Measurements from ENCODE around the gene HACD2.

DNA sequence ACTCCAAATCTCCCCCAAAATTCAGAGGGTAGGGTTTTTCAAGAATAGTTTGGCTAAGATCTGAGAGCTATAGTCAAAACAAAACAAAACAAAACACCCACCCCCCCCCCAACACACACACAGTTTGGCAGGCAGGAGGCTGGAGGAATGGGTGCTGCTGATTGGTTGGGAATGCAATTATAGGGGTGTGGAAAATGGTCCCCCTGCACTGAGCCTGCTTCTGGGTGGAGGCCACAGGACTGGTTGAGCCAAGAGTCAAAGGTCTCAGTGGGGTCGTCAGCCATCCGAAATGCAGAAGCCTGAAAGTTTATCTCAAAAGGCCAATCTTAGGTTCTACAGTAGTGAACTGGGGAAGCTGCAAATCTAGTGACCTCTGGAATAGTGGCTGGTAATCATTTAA, 2.5 kb upstream of the HACD2 start:
- TF ChIP-seq, protein P1, sequence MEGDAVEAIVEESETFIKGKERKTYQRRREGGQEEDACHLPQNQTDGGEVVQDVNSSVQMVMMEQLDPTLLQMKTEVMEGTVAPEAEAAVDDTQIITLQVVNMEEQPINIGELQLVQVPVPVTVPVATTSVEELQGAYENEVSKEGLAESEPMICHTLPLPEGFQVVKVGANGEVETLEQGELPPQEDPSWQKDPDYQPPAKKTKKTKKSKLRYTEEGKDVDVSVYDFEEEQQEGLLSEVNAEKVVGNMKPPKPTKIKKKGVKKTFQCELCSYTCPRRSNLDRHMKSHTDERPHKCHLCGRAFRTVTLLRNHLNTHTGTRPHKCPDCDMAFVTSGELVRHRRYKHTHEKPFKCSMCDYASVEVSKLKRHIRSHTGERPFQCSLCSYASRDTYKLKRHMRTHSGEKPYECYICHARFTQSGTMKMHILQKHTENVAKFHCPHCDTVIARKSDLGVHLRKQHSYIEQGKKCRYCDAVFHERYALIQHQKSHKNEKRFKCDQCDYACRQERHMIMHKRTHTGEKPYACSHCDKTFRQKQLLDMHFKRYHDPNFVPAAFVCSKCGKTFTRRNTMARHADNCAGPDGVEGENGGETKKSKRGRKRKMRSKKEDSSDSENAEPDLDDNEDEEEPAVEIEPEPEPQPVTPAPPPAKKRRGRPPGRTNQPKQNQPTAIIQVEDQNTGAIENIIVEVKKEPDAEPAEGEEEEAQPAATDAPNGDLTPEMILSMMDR (IDR thresholded peaks at IDR 0.05; ENCODE audit: extremely low read depth in 1 of 2, insufficient read depth in 1 of 2, low read depth in 1 of 2, low read length in 2 of 2) = no peak
- TF ChIP-seq POLR2A (IDR thresholded peaks at IDR 0.05; ENCODE audit: low read depth, low read length) (no peak), POLR2AphosphoS5 (IDR thresholded peaks at IDR 0.05; ENCODE audit: insufficient read depth, low read depth, low read length) (no peak), MYC (IDR thresholded peaks at IDR 0.05; ENCODE audit: low read depth, low read length) (no peak), FOS (IDR thresholded peaks at IDR 0.05; ENCODE audit: borderline replicate concordance, insufficient read depth, low read length) (no peak), JUN (IDR thresholded peaks at IDR 0.05; ENCODE audit: borderline replicate concordance, insufficient read depth, insufficient read length, low read depth) (no peak), EZH2 (IDR thresholded peaks at IDR 0.05; ENCODE audit: borderline replicate concordance, low read depth, low read length, severe bottlenecking) (no peak)
- TF ChIP-seq, protein P2, sequence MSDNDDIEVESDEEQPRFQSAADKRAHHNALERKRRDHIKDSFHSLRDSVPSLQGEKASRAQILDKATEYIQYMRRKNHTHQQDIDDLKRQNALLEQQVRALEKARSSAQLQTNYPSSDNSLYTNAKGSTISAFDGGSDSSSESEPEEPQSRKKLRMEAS (IDR thresholded peaks at IDR 0.05; ENCODE audit: insufficient read depth, insufficient read length) = no peak

Data from endothelial cell of umbilical vein (primary cell).